GM18909 (cell line): Measurements from ENCODE around the gene TKTL1.
A peak's percentile ranks its signal among the peaks of the same experiment; 100 is the strongest.

Experiments used
- ATAC-seq: cut with Tn5 transposase; IDR thresholded peaks from one replicate; pipeline ENCODE4 v1.9.1; 2021; ENCODE audit warnings: mild to moderate bottlenecking; ENCODE audit not compliant: unreplicated experiment, poor library complexity

Gene TKTL1

DNA sequence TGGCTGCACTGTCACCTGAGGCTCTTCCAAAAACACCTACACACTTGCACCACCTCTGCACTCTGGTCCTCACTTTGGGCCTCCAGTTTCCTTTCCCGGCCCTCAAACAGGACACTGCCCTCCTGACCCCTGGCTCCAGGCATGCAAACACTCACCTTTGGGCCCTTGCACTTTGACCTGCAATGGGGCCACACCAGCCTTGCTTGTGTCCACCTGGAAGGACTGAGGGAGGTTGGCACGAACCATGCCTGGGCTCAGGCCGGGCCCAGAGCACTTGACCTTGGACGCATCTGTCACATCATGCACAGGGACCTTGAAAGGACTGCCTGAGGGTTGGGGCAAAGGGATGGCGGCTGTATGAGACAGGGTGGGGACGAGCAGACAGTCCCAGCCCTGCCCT lies 63.2 kb downstream of the TKTL1 start:
- ATAC-seq, result no peak

DNA sequence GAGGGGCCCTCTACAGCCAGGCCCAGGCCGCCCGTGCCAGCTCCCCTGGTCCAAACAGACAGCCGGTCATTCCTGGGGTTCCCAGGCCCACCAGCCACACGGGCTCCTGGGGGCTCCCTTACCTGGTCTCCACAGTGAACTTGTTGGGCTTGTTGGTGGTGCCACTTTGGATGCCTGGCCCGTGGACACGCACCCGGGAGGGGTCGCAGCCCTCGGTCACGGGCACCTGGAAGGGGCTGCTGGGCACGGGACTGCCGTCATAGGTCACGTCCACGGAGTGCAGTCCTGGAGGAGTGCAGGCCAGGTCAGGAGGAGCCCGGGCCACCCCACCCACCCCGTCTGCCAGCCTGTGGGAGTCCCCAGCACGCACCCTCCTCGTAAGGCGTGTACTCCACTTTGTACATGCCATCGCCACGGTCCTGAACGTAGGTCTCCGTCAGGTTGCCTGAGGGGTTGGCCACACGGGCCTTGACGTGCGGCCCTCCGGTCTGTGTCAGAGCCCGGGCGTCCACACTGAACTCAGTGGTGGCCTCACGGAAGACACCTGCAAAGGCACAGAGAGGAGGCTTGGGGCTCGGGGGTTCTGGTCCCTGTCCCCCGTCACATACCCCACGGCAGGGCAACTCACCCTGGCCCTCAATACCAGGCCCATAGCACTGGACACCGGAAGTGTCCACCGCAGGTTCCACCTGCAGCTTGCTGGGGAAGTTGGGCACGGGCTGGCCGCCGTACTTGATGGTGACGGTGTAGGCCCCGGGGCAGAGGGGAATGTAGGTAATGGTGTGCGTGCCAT lies 64.0 kb downstream of the TKTL1 start:
- ATAC-seq, result no peak

DNA sequence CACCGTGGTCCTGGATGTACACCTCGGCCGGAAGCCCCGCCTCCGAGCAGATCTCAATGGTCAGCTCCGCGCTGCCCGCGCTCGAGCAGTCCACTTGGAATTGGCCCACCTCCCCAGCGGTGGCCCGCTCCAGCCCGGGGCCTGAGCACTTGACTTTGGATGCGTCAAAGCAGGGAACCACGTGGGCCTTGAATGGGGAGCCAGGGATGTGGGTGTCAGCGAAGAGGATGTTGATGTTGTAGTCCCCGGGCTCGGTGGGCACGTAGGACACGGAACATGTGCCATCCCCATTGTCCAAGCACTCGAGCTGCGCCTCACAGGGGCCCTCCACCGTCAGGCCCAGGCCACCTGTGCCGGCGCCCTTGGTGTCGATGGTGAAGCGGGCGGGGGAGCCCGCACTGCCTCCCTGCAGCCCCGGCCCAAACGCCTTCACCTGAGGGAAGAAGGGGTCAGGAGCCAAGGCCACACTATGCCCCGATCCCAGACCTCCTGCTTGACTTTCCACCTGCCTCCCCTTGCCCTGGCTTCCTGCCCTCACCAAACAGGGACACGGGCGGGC lies 64.6 kb downstream of the TKTL1 start:
- no peak for ATAC-seq

DNA sequence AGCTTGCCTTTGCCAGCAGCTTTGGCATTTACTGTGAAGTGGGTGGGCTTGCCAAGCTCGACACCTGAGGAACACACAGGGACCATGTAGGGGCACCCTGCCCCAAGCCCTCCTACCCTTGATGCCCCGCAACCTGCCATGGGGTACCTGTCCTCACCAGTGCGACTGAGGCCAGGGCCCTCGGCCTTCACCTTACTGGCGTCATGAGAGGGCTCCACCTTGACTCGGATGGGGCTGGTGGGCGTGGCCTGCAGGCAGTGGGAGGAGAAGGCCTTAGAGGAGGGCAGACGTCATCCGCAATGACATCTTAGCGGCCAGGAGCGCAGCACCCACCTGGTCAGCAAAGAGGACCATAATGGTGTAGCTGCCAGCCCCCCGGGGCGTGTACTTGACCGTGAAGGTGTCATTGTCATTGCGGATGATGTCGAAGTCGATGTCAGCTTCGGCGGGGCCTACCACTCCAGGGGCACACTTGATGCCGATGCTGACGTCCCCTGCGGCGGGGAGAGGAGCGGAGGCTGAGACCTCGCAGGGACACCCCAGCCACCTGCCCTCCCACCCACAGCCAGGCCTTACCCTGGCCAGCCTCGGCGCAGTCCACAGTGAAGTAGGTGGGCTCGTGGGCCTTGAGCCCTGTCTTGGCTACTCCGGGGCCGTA lies 66.6 kb downstream of the TKTL1 start:
- ATAC-seq, result no peak

DNA sequence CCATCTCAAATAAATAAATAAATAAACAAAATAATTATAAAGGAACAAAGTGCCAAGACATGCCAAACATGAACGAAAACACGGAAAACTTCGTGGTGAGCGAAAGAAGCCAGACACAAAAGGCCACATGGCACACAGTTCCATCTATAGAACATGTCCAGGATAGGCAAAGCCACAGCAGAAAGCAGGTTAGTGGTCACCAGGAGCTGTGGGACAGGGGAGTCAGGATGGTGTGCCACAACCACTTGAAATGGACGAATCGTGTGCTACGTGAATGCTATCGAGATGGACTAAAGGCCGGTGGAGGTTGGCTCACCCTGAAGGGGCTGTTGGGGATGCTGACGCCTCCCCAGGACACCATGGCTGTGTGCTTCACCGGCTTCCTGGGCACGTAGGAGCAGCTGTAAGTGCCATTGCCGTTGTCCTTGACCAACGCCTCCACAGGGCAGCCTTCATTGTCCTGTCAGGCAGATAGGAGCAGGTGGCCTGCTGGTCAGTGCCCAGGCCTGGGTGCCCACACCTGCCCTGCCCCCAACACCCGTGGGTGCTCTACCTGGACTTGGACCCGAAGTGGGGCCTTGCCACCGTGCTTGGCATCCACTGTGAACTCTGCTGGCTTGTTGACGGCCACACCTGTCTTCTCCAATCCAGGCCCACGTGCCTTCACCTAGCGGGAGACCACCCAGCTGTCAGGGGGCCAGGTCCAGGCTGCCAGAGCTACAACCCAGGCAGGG lies 68.3 kb downstream of the TKTL1 start:
- no peak for ATAC-seq

DNA sequence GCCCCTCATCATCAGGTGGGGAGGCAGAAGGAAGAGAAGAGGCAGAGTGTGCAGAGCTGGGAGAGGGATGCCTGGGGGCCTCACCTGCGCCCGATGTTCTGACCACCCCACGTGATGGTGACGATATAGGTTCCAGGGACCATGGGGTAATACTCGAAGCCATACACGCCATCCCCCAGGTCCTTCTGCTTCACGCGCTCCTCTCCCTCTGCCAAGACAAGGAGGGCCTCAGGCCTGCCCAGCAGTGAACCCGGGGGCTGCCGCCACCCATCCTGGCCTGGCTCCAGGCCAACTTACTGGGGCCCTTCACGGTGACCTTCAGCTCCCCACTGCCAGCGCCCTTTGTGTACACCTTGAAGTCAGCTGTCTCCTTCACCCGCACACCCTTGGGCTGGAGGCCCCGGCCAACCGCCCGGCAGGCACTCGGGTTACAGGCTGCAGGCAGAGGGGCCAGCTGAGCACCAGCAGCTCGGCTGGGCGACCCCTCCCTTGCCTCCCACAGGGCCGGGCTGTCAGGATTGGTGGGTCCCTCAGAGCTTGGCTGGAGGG lies 69.5 kb downstream of the TKTL1 start:
- ATAC-seq, result no peak

DNA sequence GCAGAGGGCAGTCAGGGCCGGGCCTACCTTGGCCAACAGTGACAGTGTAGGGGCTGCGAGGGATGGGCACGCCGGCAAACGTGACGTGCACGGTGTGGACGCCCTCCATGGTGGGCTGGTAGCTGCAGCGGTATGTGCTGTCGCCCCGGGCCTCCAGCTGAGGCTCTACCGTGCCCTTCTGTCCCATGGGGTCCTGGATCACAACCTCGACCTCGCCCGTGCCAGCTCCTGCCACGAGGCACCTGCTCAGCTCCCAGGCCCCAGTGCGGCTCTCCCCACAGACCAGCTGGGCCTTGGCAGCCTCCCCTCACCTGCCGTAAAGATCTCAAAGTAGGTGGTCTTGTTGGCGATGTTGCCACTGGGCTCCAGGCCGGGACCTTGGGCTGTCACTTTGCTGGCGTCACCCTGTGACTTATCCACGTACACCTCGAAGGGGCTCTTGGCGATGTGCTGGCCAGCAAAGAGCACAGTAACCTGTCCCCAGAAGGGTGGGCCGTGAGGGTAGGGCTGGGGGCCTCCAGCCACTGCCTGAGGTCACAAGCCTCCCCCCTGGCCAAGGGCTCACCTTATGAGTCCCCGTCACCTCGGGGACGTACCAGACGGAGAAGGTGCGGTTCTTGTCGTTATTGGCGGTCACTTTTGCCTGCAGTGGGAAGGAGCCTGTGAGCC lies 70.5 kb downstream of the TKTL1 start:
- ATAC-seq, result no peak

DNA sequence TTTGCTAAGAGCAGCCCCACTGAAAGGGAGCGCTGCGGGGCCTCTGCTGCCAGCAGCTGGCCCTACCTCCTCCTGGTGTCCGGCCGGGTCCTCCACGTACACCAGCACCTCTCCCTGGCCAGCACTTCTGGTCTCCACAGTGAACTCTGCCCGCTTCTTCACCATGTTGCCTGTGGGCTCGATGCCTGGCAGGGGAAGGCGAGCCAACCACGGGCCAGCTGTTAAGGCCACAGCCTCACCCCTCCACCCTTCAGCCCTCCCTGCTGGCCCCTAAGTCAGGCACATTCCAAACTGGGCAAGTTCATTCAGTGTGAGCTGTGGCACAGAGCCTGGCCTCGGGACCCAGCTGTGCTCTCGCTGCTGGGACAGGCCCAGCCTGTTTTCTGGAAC lies 71.1 kb downstream of the TKTL1 start:
- no peak for ATAC-seq

DNA sequence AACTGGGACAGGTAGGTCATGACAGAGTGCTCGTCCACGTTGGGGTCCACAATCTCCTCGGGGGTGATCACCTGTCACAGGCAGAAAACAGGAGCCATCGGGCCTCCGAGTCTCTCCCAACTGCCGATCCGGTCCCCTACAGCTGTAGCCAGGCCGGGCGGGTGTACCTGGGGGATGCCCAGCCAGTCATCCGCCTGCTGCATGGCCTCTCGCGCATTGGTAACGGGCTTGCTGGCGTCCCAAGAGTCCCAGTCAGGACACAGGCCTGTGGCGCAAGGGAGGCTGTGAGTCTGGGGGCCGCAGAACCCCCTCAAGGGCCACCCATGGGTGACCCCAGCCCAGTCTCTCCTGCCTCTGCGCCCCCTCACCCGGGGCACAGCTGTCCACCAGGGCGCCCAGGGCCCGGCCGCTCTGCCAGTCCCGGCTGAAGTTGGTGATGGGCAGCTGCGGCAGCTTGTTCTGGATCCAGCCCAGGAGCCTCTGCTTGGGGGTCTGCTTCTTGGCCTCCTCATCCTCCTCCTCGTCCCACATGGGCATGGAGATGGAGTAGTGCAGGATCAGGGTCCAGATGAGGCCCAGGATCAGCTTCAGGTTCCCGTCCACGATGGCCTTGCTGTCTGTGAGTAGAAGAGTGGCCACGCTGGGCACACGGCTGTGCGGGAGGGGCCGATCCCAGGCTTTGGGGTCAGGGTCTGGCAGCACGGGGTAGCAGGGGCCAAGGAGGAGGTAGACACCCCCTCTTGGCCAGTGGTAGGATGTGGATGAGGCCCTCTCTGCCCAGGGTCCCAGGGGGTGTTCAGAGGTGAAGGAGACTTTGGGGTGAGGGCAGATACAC lies 72.1 kb downstream of the TKTL1 start:
- no peak for ATAC-seq

DNA sequence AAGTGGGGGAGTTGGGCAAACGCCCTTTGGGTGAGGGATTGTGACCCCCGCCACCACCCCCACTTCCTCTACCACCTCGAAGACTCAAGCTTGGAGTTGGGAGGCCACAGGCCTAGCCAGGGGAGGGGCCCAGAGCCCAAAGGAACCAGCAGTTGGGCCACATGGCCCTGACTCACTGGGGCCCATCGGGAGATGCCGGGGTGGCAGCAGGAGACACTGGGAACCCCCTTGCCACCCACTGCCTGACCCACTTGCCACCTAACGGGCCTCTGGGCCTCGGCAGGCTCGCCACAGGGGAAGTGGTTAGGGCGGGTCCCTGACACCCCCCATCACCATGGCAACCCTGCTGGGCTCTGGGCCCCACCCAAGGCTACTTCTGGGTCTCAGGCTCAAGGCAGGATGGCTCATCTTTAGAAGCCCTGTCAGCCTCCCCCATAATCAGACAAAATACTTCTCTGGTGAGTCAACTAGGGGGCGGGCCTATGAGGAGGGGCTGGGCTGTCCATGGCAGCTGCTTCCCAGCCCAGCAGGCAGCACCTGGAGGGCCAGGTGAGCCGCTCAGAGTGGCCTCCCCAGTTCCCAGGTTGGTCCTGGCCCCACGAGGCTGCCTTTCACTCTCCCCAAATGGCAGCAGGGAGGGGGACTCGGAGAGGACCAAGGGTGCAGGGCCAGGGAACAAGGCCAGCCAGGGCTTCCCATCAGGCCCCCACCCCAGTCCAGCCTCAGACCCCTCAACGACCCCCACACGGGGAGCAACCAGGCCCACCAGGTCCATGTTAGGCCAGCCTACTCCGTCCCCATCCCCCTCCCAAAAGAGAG lies 73.2 kb downstream of the TKTL1 start:
- ATAC-seq, result no peak

DNA sequence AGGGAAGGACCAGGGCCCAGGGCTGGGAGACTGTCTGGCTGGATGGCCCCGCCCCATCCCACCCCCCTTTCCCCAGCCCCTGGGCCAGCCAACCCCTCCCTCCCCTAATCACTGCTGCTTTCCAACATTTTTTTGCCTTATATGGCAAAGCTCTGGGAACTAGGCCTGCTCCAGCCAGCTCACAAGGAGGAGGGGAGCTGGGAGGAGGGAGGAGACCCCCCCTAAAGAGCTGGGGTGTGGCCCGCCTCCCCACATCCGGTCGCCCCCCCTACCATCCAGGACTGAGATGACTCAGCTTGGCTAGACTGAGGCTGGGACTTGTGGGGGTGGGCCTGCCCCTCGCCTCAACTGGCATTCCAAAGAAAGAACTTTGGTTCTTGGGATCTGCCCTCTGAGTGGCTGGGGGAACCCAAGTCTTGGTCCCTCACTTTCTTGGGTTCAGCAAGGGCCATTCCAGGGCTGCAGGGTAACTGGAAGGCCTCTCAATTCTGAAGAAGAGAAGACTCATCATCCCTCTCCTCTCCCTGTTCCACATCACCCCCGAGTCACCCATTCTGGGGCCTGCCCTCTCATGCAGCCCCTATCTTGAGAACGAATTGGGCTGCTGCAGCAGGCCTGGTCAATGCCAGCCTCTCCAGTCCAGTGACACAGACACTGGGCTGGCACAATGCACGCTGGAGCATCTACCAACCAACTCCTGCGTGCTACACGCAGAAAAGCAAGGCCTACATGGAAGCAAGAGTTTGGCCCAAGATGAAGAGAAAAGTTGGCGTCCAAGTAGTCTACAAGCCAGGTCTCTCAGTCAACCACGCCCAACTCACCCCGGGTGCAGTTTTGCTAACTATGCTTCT lies 74.1 kb downstream of the TKTL1 start:
- ATAC-seq, result no peak

DNA sequence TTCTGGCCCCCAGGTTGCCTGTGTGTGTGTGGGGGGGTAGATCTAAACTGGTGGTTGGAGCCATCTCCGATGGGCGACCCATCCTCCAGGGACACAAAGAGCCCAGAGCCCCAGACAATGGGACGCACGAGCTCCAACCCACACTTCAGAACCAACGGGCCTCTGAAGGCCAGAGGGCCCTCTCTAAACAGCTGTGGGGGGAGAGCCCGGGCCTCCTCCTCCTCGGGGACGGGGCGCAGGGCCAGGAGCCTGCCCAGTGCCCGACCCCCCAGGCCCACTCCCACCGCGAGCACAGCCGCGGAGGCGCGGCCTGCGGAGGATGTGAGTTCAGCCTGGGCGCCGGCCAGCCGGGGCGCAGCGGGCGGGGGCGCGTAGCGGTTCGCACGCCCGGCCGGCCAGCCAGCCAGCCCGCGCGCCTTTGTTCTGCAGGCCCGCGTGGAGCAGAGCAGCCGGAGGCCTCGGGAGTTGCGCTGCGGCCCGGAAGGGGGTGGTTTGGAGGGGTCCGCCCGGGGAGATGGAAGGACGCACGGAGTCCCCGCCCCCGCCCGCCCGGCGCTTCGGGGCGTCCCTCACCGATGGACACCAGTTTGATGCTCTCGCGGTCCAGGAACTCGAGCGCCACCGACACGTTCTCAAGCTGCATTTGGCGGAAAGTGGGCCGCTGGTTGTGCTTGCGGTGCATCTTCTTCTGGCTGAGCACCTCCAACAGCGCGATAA lies 74.9 kb downstream of the TKTL1 start:
- no peak for ATAC-seq

DNA sequence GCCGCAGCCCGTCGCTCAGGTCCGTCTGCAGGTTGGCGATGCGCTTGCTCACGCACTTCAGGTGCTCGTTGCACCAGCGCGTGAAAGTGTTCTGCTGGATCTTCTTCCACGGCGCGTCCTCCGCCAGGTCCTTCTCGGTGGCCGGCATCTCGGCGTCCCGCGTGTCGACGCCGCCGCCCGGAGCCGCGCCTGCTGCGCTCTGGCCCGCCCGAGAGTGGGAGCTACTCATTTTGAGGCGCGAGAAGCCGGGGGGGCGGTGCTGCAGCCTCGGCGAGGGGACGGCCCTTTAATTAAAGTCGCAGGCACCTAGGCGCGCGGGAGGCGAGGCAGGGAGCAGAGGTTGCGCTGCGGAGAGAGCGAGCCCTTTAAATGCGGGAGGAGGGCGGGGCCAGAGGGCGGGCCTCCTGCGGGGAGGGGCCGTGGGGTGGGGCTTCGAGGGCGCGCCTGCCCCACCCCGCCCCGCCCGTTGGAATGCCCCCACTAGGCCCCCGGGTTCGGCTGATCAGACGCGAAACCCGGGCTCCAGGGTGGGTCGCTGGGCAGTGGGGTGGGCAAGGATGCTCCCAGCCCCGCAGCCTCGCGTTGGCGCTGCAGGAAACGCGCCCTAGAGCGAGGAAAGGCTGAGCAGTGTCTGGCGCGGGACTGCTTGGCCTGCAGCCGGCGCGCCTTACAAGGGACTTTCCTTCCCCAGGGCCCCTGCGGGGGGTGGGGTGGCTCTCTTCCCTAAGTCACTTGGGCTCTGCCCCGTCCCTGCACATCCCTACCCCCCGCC lies 75.6 kb downstream of the TKTL1 start:
- ATAC-seq, result peak; percentile 61

DNA sequence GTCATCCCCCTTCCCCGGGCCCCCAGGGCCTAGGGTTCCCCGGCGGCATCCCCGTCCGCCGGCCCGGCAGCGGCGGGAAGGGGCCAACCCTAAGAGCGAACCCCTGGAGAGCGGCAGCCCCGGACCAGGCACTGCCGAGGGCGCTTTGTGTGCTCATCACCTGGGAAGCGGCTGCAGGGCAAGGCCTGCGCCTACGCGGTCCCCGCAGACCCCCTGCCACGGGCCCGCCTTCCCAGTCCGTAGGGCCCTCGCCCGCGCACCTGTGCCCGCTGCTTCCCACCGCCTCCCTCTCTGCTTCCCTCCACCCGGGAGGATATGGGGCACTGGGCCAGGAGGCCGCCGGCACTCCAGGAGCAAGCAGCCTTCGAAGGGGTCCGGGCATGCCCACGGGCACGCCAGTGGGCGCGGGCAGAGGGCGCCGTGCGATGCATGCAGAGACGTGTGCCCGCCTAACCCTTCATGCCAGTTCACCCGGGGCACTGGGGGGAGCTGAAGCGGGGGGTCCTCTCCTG lies 76.2 kb downstream of the TKTL1 start:
- no peak for ATAC-seq

DNA sequence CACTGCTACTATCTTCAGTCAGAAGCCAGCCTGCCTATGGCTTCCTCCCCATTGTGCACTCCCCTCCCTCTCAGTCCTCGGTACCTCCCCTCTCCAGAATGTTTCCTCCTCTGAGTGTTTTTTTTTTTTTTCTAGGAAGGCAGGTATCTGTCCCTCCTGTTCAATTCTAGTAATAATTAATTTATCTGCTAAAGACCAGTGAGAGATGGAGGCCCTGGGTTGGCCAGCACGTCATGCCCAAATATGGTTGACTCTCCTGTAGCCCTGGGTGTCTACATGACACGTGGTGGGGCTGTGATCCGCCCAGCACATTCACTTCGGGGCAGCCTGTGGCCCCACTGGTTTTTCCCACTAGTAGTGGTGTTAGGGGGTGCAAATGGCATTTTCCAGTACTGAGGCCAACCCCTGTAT lies 77.0 kb downstream of the TKTL1 start:
- no peak for ATAC-seq
